Transverse colon (tissue), 3 donors: ENCODE measurements around the gene CRYZL1.

ENCODE experiments used
- CTCF ChIP-seq, 5 experiments: fragments of 200-600 bp in 3 of 5; fragments of 450-650 bp in 2 of 5; sonication (generic) in 3 of 5; IDR thresholded peaks; 1 replicate in 2 of 5; 2 replicates in 3 of 5; pipeline ENCODE4 v1.5.1; 2016 to 2017; ENCODE audit warnings: antibody characterized with exemption in 5 of 5, inconsistent platforms in 3 of 5, mild to moderate bottlenecking in 2 of 5, moderate library complexity in 1 of 5
- POLR2A ChIP-seq: fragments of 450-650 bp; IDR thresholded peaks from one replicate; pipeline ENCODE4 v1.6.1; 2016; ENCODE audit warnings: antibody characterized with exemption, mild to moderate bottlenecking, moderate library complexity

- TF ChIP-seq POLR2A: no peak
- TF ChIP-seq CTCF (IDR thresholded peaks at IDR 0.05): no peak
Measured at GRCh38 chr21:33645730-33646129, 4.2 kb upstream of the CRYZL1 start.
